ENCODE results near the gene THEMIS. TPM values are rescaled to one million over a fixed set of nuclear protein-coding genes. Genes with fewer than 3 reads are reported as not detected.

THEMIS gene
- total RNA-seq, 3 donors from 2014 or later = 0.96 to 2.6 (median 1.3) TPM

GRCh38 chr6:127844529-127844928, 56.3 kb downstream of the THEMIS start:
- no peak for TF ChIP-seq POLR2A (IDR thresholded peaks at IDR 0.05)
- no peak for TF ChIP-seq POLR2AphosphoS5 (IDR thresholded peaks at IDR 0.05)
- TF ChIP-seq CTCF (IDR thresholded peaks at IDR 0.05) = no peak

GRCh38 chr6:127843582-127843981, 57.3 kb downstream of the THEMIS start:
- intact Hi-C loops (cut with DNase I; ENCODE audit: low total_unique reads) = no loop called here
- H3K36me3 ChIP-seq = no peaks in the 10 kb centered on the region
- no peaks in the 10 kb centered on the region for H3K27me3 ChIP-seq

More at GRCh38 chr6:127844529-127844928, 56.3 kb downstream of the THEMIS start:
- no peak for DNase-seq (ENCODE audit: low spot score in 2 of 2)
- H3K4me1 ChIP-seq = no peaks in the 10 kb centered on the region
- no peaks in the 10 kb centered on the region for H3K9me3 ChIP-seq
- H3K27ac ChIP-seq = no peak overlapping the region
- intact Hi-C loops (cut with DNase I; ENCODE audit: low total_unique reads) = no loop called here
- H3K4me3 ChIP-seq = no peak overlapping the region
- H3K27me3 ChIP-seq = no peaks in the 10 kb centered on the region
- H3K36me3 ChIP-seq = no peaks in the 10 kb centered on the region

GRCh38 chr6:127842562-127842961, 58.3 kb downstream of the THEMIS start:
- H3K4me3 ChIP-seq = no peak overlapping the region
- H3K9me3 ChIP-seq = no peaks in the 10 kb centered on the region
- no peaks in the 10 kb centered on the region for H3K27me3 ChIP-seq
- no peaks in the 10 kb centered on the region for H3K36me3 ChIP-seq
- TF ChIP-seq POLR2AphosphoS5 (IDR thresholded peaks at IDR 0.05) = no peak
- TF ChIP-seq POLR2A (IDR thresholded peaks at IDR 0.05) = no peak
- TF ChIP-seq CTCF (IDR thresholded peaks at IDR 0.05) = no peak
- H3K4me1 ChIP-seq = no peaks in the 10 kb centered on the region
- DNase-seq (ENCODE audit: low spot score in 2 of 2) = no peak
- no peak overlapping the region for H3K27ac ChIP-seq
- intact Hi-C loops (cut with DNase I; ENCODE audit: low total_unique reads) = no loop called here

More at GRCh38 chr6:127843582-127843981, 57.3 kb downstream of the THEMIS start:
- no peaks in the 10 kb centered on the region for H3K9me3 ChIP-seq
- no peak overlapping the region for H3K4me3 ChIP-seq
- no peaks in the 10 kb centered on the region for H3K4me1 ChIP-seq
- TF ChIP-seq POLR2A (IDR thresholded peaks at IDR 0.05) (no peak), CTCF (IDR thresholded peaks at IDR 0.05) (no peak), POLR2AphosphoS5 (IDR thresholded peaks at IDR 0.05) (no peak)
- DNase-seq (ENCODE audit: low spot score in 2 of 2) = no peak
- H3K27ac ChIP-seq = no peak overlapping the region

- no peak for DNase-seq (ENCODE audit: low spot score in 2 of 2)
- intact Hi-C loops (cut with DNase I; ENCODE audit: low total_unique reads) = no loop called here
- Histone ChIP-seq H3K36me3 (no peaks in the 10 kb centered on the region), H3K27me3 (no peaks in the 10 kb centered on the region), H3K4me1 (no peaks in the 10 kb centered on the region), H3K4me3 (no peak overlapping the region), H3K27ac (no peak overlapping the region), H3K9me3 (no peaks in the 10 kb centered on the region)
- no peak for TF ChIP-seq POLR2A (IDR thresholded peaks at IDR 0.05)
- no peak for TF ChIP-seq POLR2AphosphoS5 (IDR thresholded peaks at IDR 0.05)
- TF ChIP-seq CTCF (IDR thresholded peaks at IDR 0.05) = no peak
These were observed 59.0 kb downstream of the THEMIS start for GRCh38 chr6:127841811-127842210.

- Histone ChIP-seq H3K27ac (no peak overlapping the region), H3K36me3 (no peaks in the 10 kb centered on the region), H3K27me3 (no peaks in the 10 kb centered on the region), H3K4me3 (no peak overlapping the region), H3K4me1 (no peaks in the 10 kb centered on the region), H3K9me3 (no peaks in the 10 kb centered on the region)
- DNase-seq (ENCODE audit: low spot score in 2 of 2) = no peak
- intact Hi-C loops (cut with DNase I; ENCODE audit: low total_unique reads) = no loop called here
- no peak for TF ChIP-seq POLR2AphosphoS5 (IDR thresholded peaks at IDR 0.05)
- no peak for TF ChIP-seq POLR2A (IDR thresholded peaks at IDR 0.05)
- TF ChIP-seq CTCF (IDR thresholded peaks at IDR 0.05) = no peak
These were observed 66.7 kb downstream of the THEMIS start for GRCh38 chr6:127834136-127834535.
